MM.1S (cell line): ENCODE results near the gene CARD11.
"Not testable (repeated sequence)": the region's sequence is repeated elsewhere in the genome, so short reads cannot be mapped to it uniquely, and the experiment has no call there.

Source experiments
- DNase-seq: peaks from one replicate; pipeline ENCODE4 v3.0.0-alpha.2; 2015
- H2AFZ ChIP-seq: fragments of 300-600 bp; sonication (generic); 2 replicates; pipeline ENCODE4 v1.6.0; 2016; ENCODE audit warnings: antibody characterized with exemption, low read length
- H3F3A ChIP-seq: fragments of 300-600 bp; sonication (generic); 2 replicates; pipeline ENCODE4 v1.6.1; 2016; ENCODE audit warnings: mild to moderate bottlenecking, antibody characterized with exemption, low read length, moderate library complexity, mixed read lengths; ENCODE audit not compliant: insufficient read depth
- H3K27ac ChIP-seq: fragments of 300-600 bp; sonication (generic); 2 replicates; pipeline ENCODE4 v1.5.1; 2016; ENCODE audit warnings: mild to moderate bottlenecking, low read length
- H3K27me3 ChIP-seq: fragments of 300-600 bp; sonication (generic); replicated peaks from 2 replicates; pipeline ENCODE4 v1.6.0; 2016; ENCODE audit warnings: low read length; ENCODE audit not compliant: insufficient read depth
- H3K36me3 ChIP-seq: fragments of 300-600 bp; sonication (generic); replicated peaks from 2 replicates; pipeline ENCODE4 v1.6.1; 2016; ENCODE audit warnings: mild to moderate bottlenecking, low read length, mixed read lengths; ENCODE audit not compliant: insufficient read depth
- H3K4me1 ChIP-seq: fragments of 300-600 bp; sonication (generic); 2 replicates; pipeline ENCODE4 v1.6.1; 2016; ENCODE audit warnings: low read length, mixed read lengths
- H3K4me2 ChIP-seq: fragments of 300-600 bp; sonication (generic); 2 replicates; pipeline ENCODE4 v1.6.0; 2016; ENCODE audit warnings: low read depth, low read length
- H3K4me3 ChIP-seq: fragments of 300-600 bp; sonication (generic); 2 replicates; pipeline ENCODE4 v1.5.1; 2016; ENCODE audit warnings: low read length, mixed read lengths
- H3K79me2 ChIP-seq: fragments of 300-600 bp; sonication (generic); 2 replicates; pipeline ENCODE4 v1.6.1; 2016; ENCODE audit warnings: mixed run types, low read length, mixed read lengths
- H3K9ac ChIP-seq: fragments of 300-600 bp; sonication (generic); 2 replicates; pipeline ENCODE4 v1.6.1; 2016; ENCODE audit warnings: low read length, mixed read lengths
- H3K9me2 ChIP-seq: fragments of 300-600 bp; sonication (generic); replicated peaks from 2 replicates; pipeline ENCODE4 v1.6.1; 2016; ENCODE audit warnings: mild to moderate bottlenecking, low read length, mixed read lengths; ENCODE audit not compliant: insufficient read depth
- H3K9me3 ChIP-seq: fragments of 300-600 bp; sonication (generic); replicated peaks from 2 replicates; pipeline ENCODE4 v1.6.1; 2016; ENCODE audit warnings: mild to moderate bottlenecking, low read length, mixed read lengths; ENCODE audit not compliant: insufficient read depth
- H4K20me1 ChIP-seq: fragments of 300-600 bp; sonication (generic); 2 replicates; pipeline ENCODE4 v1.6.1; 2016; ENCODE audit warnings: mild to moderate bottlenecking, low read length, moderate library complexity, mixed read lengths; ENCODE audit not compliant: insufficient read depth
- EZH2 ChIP-seq: fragments of 300-600 bp; sonication (generic); optimal IDR thresholded peaks from 2 replicates; pipeline ENCODE3; 2017; ENCODE audit warnings: low read depth, mild to moderate bottlenecking, antibody characterized with exemption, low read length, mixed read lengths
- EZH2phosphoT487 ChIP-seq: fragments of 300-600 bp; sonication (generic); IDR thresholded peaks from 2 replicates; pipeline ENCODE4 v1.6.1; 2018; ENCODE audit warnings: antibody characterized with exemption, low read length
- TF ChIP-seq, protein P1 (sequence below): fragments of 300-600 bp; sonication (generic); IDR thresholded peaks from 2 replicates; pipeline ENCODE4 v1.5.1; 2016; ENCODE audit warnings: antibody characterized with exemption, low read length, mixed read lengths

Gene CARD11

GRCh38 chr7:2921653-2922347 is 121.9 kb downstream of the CARD11 start:
- no peaks in the 10 kb centered on the region for H3K36me3 ChIP-seq
- H3K9ac ChIP-seq, result no peak overlapping the region
- no peak overlapping the region for H3K27ac ChIP-seq
- no peaks in the 10 kb centered on the region for H3K27me3 ChIP-seq
- no peaks in the 10 kb centered on the region for H3K9me3 ChIP-seq
- H3K4me3 ChIP-seq, result no peak overlapping the region
- no peaks in the 10 kb centered on the region for H4K20me1 ChIP-seq
- no peak overlapping the region for H2AFZ ChIP-seq
- no peak for DNase-seq
- no peaks in the 10 kb centered on the region for H3K9me2 ChIP-seq
- no peak for TF ChIP-seq EZH2phosphoT487
- no peak for TF ChIP-seq EZH2
- TF ChIP-seq, protein P1, sequence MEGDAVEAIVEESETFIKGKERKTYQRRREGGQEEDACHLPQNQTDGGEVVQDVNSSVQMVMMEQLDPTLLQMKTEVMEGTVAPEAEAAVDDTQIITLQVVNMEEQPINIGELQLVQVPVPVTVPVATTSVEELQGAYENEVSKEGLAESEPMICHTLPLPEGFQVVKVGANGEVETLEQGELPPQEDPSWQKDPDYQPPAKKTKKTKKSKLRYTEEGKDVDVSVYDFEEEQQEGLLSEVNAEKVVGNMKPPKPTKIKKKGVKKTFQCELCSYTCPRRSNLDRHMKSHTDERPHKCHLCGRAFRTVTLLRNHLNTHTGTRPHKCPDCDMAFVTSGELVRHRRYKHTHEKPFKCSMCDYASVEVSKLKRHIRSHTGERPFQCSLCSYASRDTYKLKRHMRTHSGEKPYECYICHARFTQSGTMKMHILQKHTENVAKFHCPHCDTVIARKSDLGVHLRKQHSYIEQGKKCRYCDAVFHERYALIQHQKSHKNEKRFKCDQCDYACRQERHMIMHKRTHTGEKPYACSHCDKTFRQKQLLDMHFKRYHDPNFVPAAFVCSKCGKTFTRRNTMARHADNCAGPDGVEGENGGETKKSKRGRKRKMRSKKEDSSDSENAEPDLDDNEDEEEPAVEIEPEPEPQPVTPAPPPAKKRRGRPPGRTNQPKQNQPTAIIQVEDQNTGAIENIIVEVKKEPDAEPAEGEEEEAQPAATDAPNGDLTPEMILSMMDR, result no peak
- H3F3A ChIP-seq, result no peaks in the 10 kb centered on the region
- no peaks in the 10 kb centered on the region for H3K4me1 ChIP-seq
- H3K4me2 ChIP-seq, result no peak overlapping the region
- no peaks in the 10 kb centered on the region for H3K79me2 ChIP-seq

DNA sequence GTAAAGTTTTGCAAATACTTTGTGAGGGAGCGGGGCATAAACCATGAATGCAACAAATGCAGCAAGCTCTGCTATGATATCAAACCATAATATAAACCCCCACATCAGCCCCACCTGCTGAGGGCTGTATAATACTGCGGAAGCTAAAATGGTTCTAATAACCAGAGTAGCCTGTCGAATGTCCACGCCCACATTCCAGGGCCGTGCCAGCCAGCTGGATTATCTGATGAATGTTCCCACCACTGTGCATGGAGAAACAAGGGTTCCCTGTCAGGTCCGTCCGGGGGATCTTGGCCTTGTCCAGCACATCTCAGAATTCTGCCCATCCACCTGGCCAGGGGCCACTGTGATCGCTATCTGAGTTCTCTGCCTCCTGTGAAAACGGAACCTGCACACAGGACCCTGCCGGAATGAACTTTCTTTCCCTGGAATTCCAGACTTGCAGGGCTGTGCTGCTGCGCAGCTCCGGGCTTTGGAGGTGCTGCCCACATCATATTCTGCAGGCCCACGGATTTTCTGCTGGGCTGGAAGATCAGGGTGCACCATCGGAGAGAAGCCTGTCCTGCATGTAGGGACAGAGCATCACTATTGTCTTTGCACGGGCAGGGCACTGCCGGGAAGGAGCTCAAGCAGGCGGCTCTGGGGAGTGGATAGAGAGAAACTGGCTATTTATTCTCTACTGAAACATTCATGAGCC is 122.6 kb downstream of the CARD11 start:
- Histone ChIP-seq H3K36me3 (no peaks in the 10 kb centered on the region), H3K27ac (no peak overlapping the region), H3K4me2 (no peak overlapping the region), H3K79me2 (no peaks in the 10 kb centered on the region), H3K4me3 (no peak overlapping the region), H3K27me3 (no peaks in the 10 kb centered on the region), H4K20me1 (no peaks in the 10 kb centered on the region), H3F3A (no peaks in the 10 kb centered on the region), H3K9me2 (no peaks in the 10 kb centered on the region), H3K9me3 (no peaks in the 10 kb centered on the region), H2AFZ (no peak overlapping the region), H3K4me1 (no peaks in the 10 kb centered on the region), H3K9ac (no peak overlapping the region)
- TF ChIP-seq EZH2phosphoT487, result no peak
- TF ChIP-seq EZH2, result no peak
- TF ChIP-seq, protein P1, result no peak
- DNase-seq, result no peak

GRCh38 chr7:2920480-2920879 is 123.2 kb downstream of the CARD11 start:
- DNase-seq, H3K9me2 ChIP-seq, H3K4me1 ChIP-seq, H3K4me2 ChIP-seq, H3K4me3 ChIP-seq, H4K20me1 ChIP-seq, H3K36me3 ChIP-seq, H3K9me3 ChIP-seq, H3F3A ChIP-seq, H3K9ac ChIP-seq, H3K79me2 ChIP-seq, H2AFZ ChIP-seq, H3K27me3 ChIP-seq, H3K27ac ChIP-seq: not testable (repeated sequence)

DNA sequence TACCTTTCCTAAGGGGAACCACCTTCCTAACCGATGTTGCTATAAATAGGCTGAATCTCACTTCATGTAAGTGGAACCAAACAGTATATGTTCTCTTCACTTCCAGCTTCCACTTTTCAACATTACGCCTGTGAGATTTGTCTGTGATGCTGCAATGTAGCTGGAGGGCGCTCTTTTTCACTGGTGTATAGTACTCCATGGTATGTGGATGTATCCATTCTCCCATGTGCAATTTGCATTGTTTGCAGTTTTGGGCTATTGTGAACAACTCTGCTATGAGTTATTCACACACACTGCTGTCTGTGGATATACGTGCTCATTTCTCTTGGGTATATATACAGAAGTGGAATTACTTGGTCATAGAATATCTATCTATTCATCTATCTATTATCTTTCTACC is 123.6 kb downstream of the CARD11 start:
- H3K27ac ChIP-seq, result no peak overlapping the region
- H3K36me3 ChIP-seq, result no peaks in the 10 kb centered on the region

More for the DNA sequence above, 123.6 kb downstream of the CARD11 start:
- Histone ChIP-seq H3K4me3 (no peak overlapping the region), H2AFZ (no peak overlapping the region), H3K4me1 (no peaks in the 10 kb centered on the region), H3K9ac (no peak overlapping the region), H3F3A (no peaks in the 10 kb centered on the region), H3K79me2 (no peaks in the 10 kb centered on the region), H3K9me2 (no peaks in the 10 kb centered on the region), H3K27me3 (no peaks in the 10 kb centered on the region), H3K9me3 (no peaks in the 10 kb centered on the region), H4K20me1 (no peaks in the 10 kb centered on the region), H3K4me2 (no peak overlapping the region)
- no peak for DNase-seq
- TF ChIP-seq EZH2 (no peak), EZH2phosphoT487 (no peak)
- TF ChIP-seq, protein P1, result no peak
